Endothelial cell (in vitro differentiated cells): ENCODE measurements around the gene KCNMA1. TPM values are rescaled to one million over a fixed set of nuclear protein-coding genes. Genes with fewer than 3 reads are reported as not detected.

Experiments used
- DNase-seq: peaks from one replicate; pipeline ENCODE4 v3.0.0; 2021; ENCODE audit warnings: low spot score
- H3K27ac Mint-ChIP-seq: one replicate; pipeline ENCODE4 v1.8.0; 2021; ENCODE audit warnings: mixed read lengths, inconsistent platforms; ENCODE audit not compliant: unreplicated experiment
- H3K27me3 Mint-ChIP-seq: one replicate; pipeline ENCODE4 v1.8.0; 2021; ENCODE audit warnings: mild to moderate bottlenecking, moderate library complexity, mixed read lengths, inconsistent platforms; ENCODE audit not compliant: unreplicated experiment
- H3K36me3 Mint-ChIP-seq: one replicate; pipeline ENCODE4 v1.8.0; 2021; ENCODE audit warnings: mild to moderate bottlenecking, low read depth, mixed read lengths, inconsistent platforms; ENCODE audit not compliant: unreplicated experiment
- H3K4me1 Mint-ChIP-seq: one replicate; pipeline ENCODE4 v1.8.0; 2021; ENCODE audit warnings: mild to moderate bottlenecking, mixed read lengths, inconsistent platforms; ENCODE audit not compliant: unreplicated experiment
- H3K4me3 Mint-ChIP-seq: one replicate; pipeline ENCODE4 v1.8.0; 2021; ENCODE audit warnings: mild to moderate bottlenecking, mixed read lengths, inconsistent platforms; ENCODE audit not compliant: unreplicated experiment
- H3K9me3 Mint-ChIP-seq: one replicate; pipeline ENCODE4 v1.8.0; 2021; ENCODE audit warnings: mixed read lengths, inconsistent platforms; ENCODE audit not compliant: unreplicated experiment
- total RNA-seq: library from RNA; stranded (reverse); fragmentation: NEBNext Ultra II Directional; extraction: Animal tissue kit (Norgen Biotek cat#: 25700); gene quantifications from one replicate; pipeline ENCODE4 v1.2.1, GENCODE V29; 2021; ENCODE audit not compliant: unreplicated experiment
- TF ChIP-seq, protein P1 (sequence below): fragments of 200-600 bp; sonication (generic); IDR thresholded peaks from one replicate; pipeline ENCODE4 v1.5.0; 2021; ENCODE audit warnings: antibody characterized with exemption; ENCODE audit not compliant: unreplicated experiment

KCNMA1 gene
- total RNA-seq, 1 donor from 2014 or later = 5.1 TPM

DNA sequence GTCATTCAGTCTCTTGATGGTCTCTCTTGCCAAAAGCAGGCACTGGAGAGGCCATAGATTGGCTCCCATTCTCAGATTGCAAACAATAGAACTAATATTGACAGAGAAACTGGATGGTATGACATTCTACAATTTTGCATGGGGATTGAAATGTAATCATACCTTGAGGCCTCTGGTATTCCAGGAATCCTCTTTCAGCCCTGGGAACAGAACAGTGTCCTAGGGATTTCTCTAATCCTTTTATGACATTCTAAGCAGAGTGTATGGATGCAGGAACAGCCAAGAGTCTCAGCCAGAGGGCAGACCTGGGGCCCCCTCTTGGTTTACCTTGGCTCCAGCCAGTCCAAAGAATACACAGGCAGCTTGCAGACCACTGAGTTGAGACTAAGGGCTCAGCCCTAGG lies 206.4 kb downstream of the KCNMA1 start:
- TF ChIP-seq, protein P1, sequence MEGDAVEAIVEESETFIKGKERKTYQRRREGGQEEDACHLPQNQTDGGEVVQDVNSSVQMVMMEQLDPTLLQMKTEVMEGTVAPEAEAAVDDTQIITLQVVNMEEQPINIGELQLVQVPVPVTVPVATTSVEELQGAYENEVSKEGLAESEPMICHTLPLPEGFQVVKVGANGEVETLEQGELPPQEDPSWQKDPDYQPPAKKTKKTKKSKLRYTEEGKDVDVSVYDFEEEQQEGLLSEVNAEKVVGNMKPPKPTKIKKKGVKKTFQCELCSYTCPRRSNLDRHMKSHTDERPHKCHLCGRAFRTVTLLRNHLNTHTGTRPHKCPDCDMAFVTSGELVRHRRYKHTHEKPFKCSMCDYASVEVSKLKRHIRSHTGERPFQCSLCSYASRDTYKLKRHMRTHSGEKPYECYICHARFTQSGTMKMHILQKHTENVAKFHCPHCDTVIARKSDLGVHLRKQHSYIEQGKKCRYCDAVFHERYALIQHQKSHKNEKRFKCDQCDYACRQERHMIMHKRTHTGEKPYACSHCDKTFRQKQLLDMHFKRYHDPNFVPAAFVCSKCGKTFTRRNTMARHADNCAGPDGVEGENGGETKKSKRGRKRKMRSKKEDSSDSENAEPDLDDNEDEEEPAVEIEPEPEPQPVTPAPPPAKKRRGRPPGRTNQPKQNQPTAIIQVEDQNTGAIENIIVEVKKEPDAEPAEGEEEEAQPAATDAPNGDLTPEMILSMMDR = no peak
- Mint-ChIP-seq H3K9me3 (no peaks in the 10 kb centered on the region), H3K27ac (no peak overlapping the region), H3K4me3 (no peak overlapping the region), H3K4me1 (peaks cover 6% of the 10 kb centered on the region), H3K36me3 (no peaks in the 10 kb centered on the region), H3K27me3 (no peaks in the 10 kb centered on the region)
- DNase-seq = no peak

DNA sequence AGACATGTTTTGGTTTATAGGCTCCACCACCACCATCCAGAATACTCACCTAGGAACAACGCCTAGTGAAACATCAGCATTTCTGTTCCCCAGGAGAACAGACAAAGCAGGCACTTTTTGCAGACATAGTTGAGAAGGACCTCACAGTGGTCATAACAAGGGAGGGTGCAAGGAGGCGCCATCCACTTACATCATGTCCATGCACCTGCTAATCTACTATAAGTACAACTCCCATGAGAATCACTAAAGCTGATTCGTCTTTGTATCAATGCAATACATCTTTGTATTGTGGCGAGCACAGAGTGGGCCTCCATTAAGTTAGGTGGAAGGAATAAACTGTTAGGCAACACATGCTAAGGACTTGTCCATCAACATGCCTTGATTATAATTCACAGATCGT lies 207.1 kb downstream of the KCNMA1 start:
- Mint-ChIP-seq H3K4me1 (peaks cover 6% of the 10 kb centered on the region), H3K4me3 (no peak overlapping the region), H3K36me3 (no peaks in the 10 kb centered on the region), H3K27me3 (no peaks in the 10 kb centered on the region), H3K27ac (no peak overlapping the region), H3K9me3 (no peaks in the 10 kb centered on the region)
- no peak for DNase-seq
- TF ChIP-seq, protein P1 = no peak

DNA sequence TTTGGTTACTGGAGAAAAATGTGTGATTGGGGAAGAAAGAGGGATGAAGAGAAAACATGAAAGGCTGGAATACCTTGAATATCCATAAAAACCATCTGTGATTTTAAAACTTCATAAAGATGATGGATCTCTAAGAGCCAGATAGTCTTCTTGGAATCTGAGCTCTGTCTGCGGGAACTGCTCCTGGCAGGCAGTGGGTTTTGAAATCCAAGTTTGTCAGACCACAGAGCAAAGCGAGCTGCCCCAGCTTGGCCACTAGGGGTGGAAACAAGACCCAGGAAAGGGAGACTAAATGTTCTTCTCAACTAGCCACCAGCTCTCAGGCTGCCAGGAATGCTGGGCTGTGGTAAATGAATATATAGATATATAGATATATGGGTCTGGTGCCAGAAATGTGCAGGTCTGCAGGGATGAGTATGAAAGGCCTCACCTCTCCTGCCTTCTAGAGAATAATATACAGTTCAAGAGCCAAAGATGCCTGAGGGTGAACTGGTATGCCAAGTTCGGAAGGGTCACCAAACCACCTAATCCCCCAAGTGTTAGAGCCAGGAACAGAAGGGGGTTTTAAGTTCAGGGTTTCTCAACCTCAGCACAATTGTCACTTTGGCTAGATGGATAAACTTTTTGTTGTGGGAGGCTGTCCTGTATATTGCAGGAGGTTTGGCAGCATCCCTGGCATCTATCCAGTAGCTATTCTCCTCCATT lies 208.8 kb downstream of the KCNMA1 start:
- Mint-ChIP-seq H3K4me1 (peaks cover 2% of the 10 kb centered on the region), H3K27ac (no peak overlapping the region), H3K36me3 (no peaks in the 10 kb centered on the region), H3K4me3 (no peak overlapping the region), H3K9me3 (no peaks in the 10 kb centered on the region), H3K27me3 (no peaks in the 10 kb centered on the region)
- peak; percentile 45 for DNase-seq
- TF ChIP-seq, protein P1 = peak; percentile 63

DNA sequence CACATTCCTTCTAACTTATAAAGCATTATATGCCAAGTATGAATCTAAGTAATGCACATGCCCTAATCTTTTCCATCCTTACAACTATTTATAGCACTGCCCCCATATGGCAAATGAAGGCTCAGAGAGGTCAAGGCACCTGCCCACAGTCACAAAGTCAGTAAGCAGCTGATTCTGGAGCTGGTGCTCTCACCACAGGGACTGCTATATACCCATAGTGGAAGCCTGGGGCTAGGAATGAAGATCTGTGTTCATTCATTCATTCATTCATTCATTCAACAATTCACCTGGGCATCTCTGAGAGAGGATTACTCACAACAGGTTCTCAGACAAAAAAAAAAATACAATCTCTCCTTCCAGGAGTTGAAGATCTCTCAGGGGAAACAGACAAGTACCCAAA lies 213.4 kb downstream of the KCNMA1 start:
- no peak for DNase-seq
- TF ChIP-seq, protein P1 = no peak
- no peak overlapping the region for H3K4me3 Mint-ChIP-seq
- no peaks in the 10 kb centered on the region for H3K9me3 Mint-ChIP-seq
- H3K36me3 Mint-ChIP-seq = no peaks in the 10 kb centered on the region
- peaks cover 3% of the 10 kb centered on the region for H3K4me1 Mint-ChIP-seq
- H3K27ac Mint-ChIP-seq = no peak overlapping the region
- H3K27me3 Mint-ChIP-seq = no peaks in the 10 kb centered on the region

DNA sequence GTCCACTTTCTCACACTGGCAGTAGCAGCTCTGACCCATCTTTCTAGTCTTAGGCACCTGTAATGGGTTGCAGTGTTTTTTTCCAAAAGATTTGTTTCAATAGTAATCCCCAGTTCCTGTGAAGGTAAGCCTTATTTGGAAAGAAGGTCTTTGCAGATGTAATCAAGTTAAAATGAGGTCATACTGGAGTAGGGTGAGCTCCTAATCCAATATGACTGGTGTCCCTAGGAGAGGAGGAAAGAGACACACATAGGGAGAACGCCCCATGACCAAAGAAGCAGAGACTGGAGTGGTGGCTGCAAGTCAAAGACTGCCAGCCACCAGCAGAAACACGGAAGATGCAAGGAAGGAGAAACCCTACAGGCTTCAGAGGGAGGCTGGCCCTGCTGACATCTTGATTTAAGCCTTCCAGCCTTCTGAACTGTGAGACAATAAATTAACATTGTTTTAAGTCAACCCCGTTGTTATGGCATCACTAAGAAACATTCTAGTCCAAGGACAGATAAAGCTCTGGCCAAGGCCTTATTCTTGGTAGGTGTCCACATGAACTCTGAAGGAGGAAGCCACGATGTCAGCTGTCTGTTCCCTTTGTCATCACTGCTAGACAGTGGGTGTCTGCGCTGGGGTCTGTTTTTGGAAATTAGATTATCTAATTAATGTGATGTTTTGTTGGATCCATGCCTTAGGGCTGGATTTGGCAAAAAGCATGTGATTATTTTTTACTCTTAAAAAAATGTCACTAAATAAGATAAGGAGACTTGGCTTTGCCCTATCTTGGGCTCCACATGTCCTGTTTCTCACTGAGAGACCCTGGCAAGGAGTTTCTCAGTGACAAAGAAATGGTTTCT lies 214.9 kb downstream of the KCNMA1 start:
- no peak overlapping the region for H3K27ac Mint-ChIP-seq
- no peaks in the 10 kb centered on the region for H3K9me3 Mint-ChIP-seq
- no peak overlapping the region for H3K4me3 Mint-ChIP-seq
- TF ChIP-seq, protein P1 = no peak
- no peak for DNase-seq
- H3K27me3 Mint-ChIP-seq = no peaks in the 10 kb centered on the region
- H3K36me3 Mint-ChIP-seq = no peaks in the 10 kb centered on the region
- H3K4me1 Mint-ChIP-seq = peaks cover 3% of the 10 kb centered on the region
